Activated T-helper 2 cell treated with anti-CD3 and anti-CD28 coated beads, Interferon-gamma antibody, Interleukin-2, Interleukin-4, amounts not matched to agents 10 μg/mL and 5 μg/mL and 100 μg/mL, durations not matched to agents 14 hours and 24 hours and 36 hours (primary cell): ENCODE measurements around the gene SETD6. TPM values are rescaled to one million over a fixed set of nuclear protein-coding genes. Genes with fewer than 3 reads are reported as not detected.
A peak's percentile ranks its signal among the peaks of the same experiment; 100 is the strongest.

Source experiments
- DNase-seq: peaks from one replicate; pipeline ENCODE4 v3.0.0; 2021; ENCODE audit warnings: low spot score
- H3K27ac Mint-ChIP-seq: one replicate; pipeline ENCODE4 v1.8.0; 2021; ENCODE audit warnings: mixed read lengths
- H3K27me3 Mint-ChIP-seq: one replicate; pipeline ENCODE4 v1.8.0; 2021; ENCODE audit warnings: low read depth, mixed read lengths
- H3K36me3 Mint-ChIP-seq: one replicate; pipeline ENCODE4 v1.8.0; 2021; ENCODE audit warnings: low read depth, mixed read lengths
- H3K4me1 Mint-ChIP-seq: one replicate; pipeline ENCODE4 v1.8.0; 2021; ENCODE audit warnings: low read depth, mixed read lengths
- H3K4me3 Mint-ChIP-seq: one replicate; pipeline ENCODE4 v1.8.0; 2021; ENCODE audit warnings: low read depth, mild to moderate bottlenecking, moderate library complexity, mixed read lengths
- H3K9me3 Mint-ChIP-seq: one replicate; pipeline ENCODE4 v1.8.0; 2021; ENCODE audit warnings: mixed read lengths
- intact Hi-C: fragments of 100-400 bp; cut with micrococcal nuclease; formaldehyde crosslinking; loops from one replicate; pipeline ENCODE4 v1.15.1; 2023
- total RNA-seq: library from RNA; stranded (reverse); gene quantifications from 2 replicates; pipeline ENCODE4 v1.2.3, GENCODE V29; 2022

SETD6 gene
- total RNA-seq, 1 donor from 2014 or later, result 24.4 TPM

DNA sequence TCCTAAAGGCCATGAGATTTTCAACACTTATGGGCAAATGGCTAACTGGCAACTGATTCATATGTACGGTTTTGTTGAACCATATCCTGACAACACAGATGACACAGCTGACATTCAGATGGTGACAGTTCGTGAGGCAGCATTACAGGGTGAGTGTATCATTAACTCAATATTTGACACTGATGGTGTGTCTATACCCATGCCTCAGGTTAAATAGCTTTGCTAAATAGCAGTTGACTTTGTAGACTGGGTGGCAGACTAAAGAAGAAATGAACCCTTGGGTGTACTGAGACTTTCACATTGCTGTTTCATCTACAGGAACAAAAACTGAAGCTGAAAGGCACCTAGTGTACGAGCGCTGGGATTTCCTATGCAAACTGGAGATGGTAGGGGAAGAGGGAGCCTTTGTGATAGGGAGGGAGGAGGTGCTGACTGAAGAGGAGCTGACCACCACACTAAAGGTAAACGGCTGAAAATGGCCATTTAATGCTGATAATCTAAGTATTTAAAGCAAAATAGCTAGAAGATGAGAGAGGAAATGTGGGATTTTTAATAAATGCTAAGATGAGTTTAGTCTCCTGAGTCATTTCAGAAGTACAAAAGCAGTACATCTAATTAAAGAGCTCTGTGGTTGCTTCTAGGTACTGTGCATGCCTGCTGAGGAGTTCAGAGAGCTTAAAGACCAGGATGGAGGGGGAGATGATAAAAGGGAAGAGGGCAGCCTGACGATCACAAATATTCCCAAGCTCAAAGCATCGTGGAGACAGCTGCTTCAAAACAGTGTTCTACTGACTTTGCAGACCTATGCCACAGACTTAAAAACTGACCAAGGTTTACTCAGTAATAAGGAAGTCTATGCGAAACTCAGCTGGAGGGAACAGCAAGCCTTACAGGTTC, 3.0 kb downstream of the SETD6 start:
- no peak for DNase-seq
- intact Hi-C loops, result loop anchor here (5.0 kb wide), 1 partner anchor 214 kb away; the partner anchor contains the start of gene GOT2
- Mint-ChIP-seq H3K4me1 (peaks cover 31% of the 10 kb centered on the region), H3K27ac (no peak overlapping the region), H3K27me3 (no peaks in the 10 kb centered on the region), H3K36me3 (peaks cover 53% of the 10 kb centered on the region), H3K9me3 (no peaks in the 10 kb centered on the region), H3K4me3 (no peak overlapping the region)

DNA sequence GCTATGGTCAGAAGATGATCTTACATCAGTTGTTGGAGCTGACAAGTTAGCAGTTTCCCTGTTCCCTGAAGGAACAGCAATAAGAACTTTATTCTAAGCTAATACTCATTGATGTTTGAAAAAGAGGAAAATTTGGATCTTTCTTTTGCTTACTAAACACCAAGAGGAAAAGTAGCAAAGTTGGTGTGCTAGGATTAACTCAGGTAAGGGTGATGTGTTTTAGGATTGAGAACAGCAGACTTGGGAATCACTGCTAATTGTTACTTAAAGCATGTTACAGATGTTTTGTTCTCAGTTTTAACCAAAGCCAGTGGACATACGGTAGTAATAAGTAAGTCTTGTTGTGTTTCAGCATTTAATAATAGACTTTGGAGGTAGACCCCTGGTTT, 3.7 kb downstream of the SETD6 start:
- Mint-ChIP-seq H3K4me3 (no peak overlapping the region), H3K27me3 (no peaks in the 10 kb centered on the region), H3K9me3 (no peaks in the 10 kb centered on the region), H3K36me3 (peaks cover 54% of the 10 kb centered on the region), H3K27ac (no peak overlapping the region), H3K4me1 (peaks cover 31% of the 10 kb centered on the region)
- intact Hi-C loops, result loop anchor here (5.0 kb wide), 1 partner anchor 213 kb away; the partner anchor contains the start of gene GOT2
- no peak for DNase-seq

DNA sequence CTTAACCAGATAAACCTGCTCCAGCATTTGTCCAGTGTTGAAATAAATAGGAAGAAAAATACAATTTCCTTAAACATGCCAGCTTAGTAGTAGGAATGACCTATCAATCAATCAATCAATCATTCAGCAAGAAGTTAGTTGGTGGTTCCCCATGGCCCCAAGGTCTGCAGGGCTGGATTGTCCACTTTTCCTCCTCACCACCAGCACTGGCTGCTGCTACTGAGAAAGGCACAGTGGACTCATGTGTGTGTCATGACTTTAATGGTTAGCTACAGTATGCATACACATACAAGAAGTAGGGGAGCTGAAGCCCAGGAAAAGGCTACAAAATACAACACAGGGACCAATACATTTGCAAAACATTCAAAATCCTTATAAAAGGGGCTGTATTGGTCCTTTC, 4.4 kb downstream of the SETD6 start:
- Mint-ChIP-seq H3K9me3 (no peaks in the 10 kb centered on the region), H3K27ac (peak overlapping the region; percentile 12), H3K4me1 (peaks cover 30% of the 10 kb centered on the region), H3K36me3 (peaks cover 61% of the 10 kb centered on the region), H3K27me3 (no peaks in the 10 kb centered on the region), H3K4me3 (no peak overlapping the region)
- intact Hi-C loops, result loop anchor here (5.0 kb wide), 2 partner anchors 38 to 213 kb away; partner anchors contain the start of gene GOT2
- no peak for DNase-seq

- Mint-ChIP-seq H3K27ac (no peak overlapping the region), H3K4me3 (no peak overlapping the region), H3K27me3 (no peaks in the 10 kb centered on the region), H3K36me3 (peaks cover 82% of the 10 kb centered on the region), H3K4me1 (peaks cover 2% of the 10 kb centered on the region), H3K9me3 (no peaks in the 10 kb centered on the region)
- intact Hi-C loops, result no loop called here
- DNase-seq, result no peak
Measured at GRCh38 chr16:58530179-58530578, 14.9 kb downstream of the SETD6 start.

DNA sequence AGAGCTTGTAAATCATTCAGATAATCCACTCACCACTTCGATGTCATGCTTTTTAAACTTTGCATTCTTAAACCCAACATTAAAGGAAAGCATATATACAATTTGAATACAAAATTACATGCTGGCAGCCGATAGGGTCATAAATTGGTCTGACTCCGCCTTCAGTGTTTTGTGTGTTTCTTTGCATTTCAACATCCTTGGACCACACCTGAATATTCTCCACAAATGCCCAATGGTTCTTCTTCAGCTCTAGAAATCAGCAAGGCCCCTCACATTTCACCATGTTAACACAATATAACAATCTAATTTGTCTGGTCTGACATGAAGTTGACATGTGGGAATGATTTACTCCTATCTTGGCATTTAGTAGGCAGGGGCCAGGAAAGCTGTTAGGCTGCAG, 17.1 kb downstream of the SETD6 start:
- Mint-ChIP-seq H3K27me3 (no peaks in the 10 kb centered on the region), H3K4me3 (no peak overlapping the region), H3K9me3 (no peaks in the 10 kb centered on the region), H3K4me1 (peaks cover 2% of the 10 kb centered on the region), H3K27ac (no peak overlapping the region), H3K36me3 (peaks cover 81% of the 10 kb centered on the region)
- intact Hi-C loops, result no loop called here
- DNase-seq, result no peak

DNA sequence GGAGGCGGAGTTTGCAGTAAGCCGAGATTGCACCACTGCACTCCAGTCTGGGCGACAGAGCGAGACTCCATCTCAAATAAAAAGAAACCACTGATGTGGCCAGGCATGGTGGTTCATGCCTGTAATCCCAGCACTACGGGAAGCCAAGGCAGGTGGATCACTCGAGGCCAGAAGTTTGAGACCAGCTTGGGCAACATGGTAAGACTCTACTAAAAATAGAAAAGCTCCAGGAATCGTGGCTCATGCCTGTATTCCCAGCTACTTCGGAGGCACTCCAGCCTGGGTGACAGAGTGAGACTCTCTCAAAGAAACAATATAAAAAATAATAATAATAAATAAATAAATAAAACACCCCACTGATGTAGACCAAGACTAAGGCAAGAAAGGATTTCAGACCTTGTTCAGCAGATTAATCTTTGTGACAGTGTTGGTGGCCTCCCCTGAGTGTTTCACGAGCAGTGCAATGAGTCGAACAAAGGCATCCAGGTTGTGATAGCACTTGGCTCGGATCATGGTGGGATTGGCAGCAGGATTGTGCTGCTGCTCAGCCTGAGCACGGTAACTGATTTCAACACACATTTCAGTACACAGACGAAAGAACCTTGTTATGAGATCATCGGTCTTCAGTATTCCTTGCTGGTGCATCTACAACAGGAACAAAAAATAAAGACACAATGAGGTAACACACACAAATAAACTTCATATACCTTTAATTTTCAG, 18.6 kb downstream of the SETD6 start:
- no peak for DNase-seq
- Mint-ChIP-seq H3K27ac (no peak overlapping the region), H3K9me3 (no peaks in the 10 kb centered on the region), H3K4me3 (no peak overlapping the region), H3K36me3 (peaks cover 83% of the 10 kb centered on the region), H3K27me3 (no peaks in the 10 kb centered on the region), H3K4me1 (peaks cover 2% of the 10 kb centered on the region)
- intact Hi-C loops, result no loop called here

DNA sequence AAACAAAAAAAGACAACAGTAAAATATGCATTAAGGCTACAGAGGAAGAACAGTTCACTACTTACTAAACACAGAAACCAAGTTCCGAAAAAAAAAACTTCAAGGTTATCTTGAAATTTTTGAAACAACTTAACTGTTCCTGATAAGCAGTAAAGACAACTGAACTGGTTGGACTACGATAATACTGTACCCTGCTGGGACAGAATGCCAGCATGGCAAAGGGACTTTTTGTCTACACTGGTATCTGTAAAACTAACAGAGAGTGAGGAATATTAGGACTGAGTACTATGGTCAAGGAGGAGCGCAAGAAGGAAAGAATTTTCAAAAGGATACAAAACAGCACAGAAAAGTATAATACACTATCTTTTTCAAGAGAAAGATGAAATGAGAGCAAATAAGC, 19.8 kb downstream of the SETD6 start:
- intact Hi-C loops, result no loop called here
- H3K27ac Mint-ChIP-seq, result no peak overlapping the region
- DNase-seq, result no peak
- no peaks in the 10 kb centered on the region for H3K27me3 Mint-ChIP-seq
- no peaks in the 10 kb centered on the region for H3K9me3 Mint-ChIP-seq
- peaks cover 86% of the 10 kb centered on the region for H3K36me3 Mint-ChIP-seq
- H3K4me3 Mint-ChIP-seq, result no peak overlapping the region
- H3K4me1 Mint-ChIP-seq, result peaks cover 2% of the 10 kb centered on the region

DNA sequence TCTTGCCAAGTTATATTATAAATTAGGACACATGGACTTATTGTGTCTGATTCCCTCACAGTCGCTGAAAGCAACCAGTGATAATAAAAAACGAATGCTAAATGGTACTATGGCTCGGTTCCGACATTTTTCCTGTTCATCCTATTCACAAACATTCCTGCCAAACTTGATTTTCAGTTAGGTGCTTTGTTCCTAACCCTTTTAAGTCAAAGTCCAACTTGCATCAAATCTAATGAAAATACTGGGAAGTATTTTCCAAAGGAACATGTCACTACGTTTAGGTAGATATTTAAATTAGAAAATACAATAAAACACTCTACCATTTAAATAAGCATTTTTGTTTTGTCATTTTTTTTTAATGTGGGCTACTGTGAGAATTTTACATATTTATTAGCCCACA, 21.0 kb downstream of the SETD6 start:
- intact Hi-C loops, result no loop called here
- H3K4me3 Mint-ChIP-seq, result no peak overlapping the region
- no peak overlapping the region for H3K27ac Mint-ChIP-seq
- no peaks in the 10 kb centered on the region for H3K27me3 Mint-ChIP-seq
- H3K36me3 Mint-ChIP-seq, result peaks cover 82% of the 10 kb centered on the region
- H3K4me1 Mint-ChIP-seq, result peaks cover 2% of the 10 kb centered on the region
- H3K9me3 Mint-ChIP-seq, result no peaks in the 10 kb centered on the region
- no peak for DNase-seq

DNA sequence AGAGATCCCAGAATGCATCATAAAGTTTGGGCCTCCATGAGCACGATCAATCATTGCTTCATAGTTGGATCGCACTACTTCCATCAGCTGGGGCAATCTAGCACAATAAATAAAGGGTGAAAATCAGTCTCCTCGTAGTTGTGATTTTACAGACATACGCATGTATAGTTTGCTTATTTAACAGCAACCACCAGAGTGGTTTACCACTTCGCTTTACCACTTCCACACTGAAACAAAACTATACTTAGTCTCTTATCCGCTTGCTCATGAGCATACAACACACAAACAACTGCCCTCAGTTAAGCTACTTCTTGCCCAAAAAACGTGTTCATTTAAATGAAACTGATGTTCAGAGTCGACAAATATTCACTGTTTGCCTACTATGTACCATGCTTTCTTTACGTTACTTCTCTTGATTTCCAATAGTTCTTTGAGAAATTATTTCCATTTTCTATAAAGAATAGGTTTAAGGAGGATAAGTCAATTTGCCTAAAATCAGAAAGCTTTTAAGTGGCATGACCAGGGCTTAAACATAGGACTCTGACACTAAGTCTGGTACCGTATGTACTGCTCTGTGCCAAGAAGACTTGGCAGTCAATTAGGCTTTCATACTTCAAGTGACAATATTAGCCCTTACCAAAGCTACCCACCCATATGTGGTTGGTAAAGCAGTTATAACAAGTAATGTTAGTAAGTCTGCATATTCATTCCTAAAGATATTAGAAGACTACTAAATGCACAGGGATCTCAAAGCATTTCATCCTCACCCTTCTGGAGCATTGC, 22.0 kb downstream of the SETD6 start:
- no peak overlapping the region for H3K27ac Mint-ChIP-seq
- peaks cover 2% of the 10 kb centered on the region for H3K4me1 Mint-ChIP-seq
- H3K4me3 Mint-ChIP-seq, result no peak overlapping the region
- no peaks in the 10 kb centered on the region for H3K27me3 Mint-ChIP-seq
- DNase-seq, result no peak
- H3K36me3 Mint-ChIP-seq, result peaks cover 81% of the 10 kb centered on the region
- no peaks in the 10 kb centered on the region for H3K9me3 Mint-ChIP-seq
- intact Hi-C loops, result no loop called here

DNA sequence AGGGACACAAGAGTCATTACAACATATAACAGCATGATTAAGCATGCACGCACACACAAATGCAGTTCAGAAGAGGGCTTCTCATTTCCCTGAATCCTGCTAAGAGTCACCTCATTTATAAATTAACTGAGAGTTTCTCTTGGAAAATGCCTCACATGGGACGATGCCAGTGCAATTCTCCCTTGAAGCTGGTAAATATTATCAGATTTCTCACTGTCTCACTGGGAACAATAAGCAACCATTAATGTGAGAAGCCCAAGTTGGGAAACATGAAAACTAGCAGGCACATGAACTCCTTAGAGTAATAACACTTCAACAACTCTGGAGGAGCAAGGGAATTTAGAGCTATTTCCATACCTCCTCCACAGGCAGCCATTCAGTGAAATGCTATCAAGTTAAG, 26.4 kb downstream of the SETD6 start:
- no peaks in the 10 kb centered on the region for H3K4me1 Mint-ChIP-seq
- intact Hi-C loops, result no loop called here
- peaks cover 90% of the 10 kb centered on the region for H3K36me3 Mint-ChIP-seq

DNA sequence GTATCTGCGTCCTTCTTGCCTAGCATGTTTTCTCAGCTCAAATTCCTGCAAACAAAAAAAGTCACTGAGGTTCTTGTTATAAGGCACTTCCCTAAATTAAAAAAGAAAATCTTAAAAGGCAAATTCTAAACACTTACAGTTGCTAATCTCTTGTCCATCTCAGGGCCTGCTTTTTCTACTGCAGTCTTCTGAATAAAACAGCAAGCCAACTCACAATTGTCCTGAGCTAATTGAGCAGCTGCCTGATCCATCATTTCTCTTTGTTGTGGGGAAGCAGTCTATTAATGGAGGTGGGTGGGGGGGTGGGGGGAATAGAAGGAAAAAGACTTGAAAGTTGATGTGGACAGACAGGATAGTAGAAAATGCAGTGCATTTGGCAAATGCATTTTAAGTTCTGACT, 27.0 kb downstream of the SETD6 start:
- Mint-ChIP-seq H3K36me3 (peaks cover 90% of the 10 kb centered on the region), H3K27me3 (no peaks in the 10 kb centered on the region), H3K27ac (no peak overlapping the region), H3K4me1 (no peaks in the 10 kb centered on the region), H3K4me3 (no peak overlapping the region), H3K9me3 (no peaks in the 10 kb centered on the region)
- no peak for DNase-seq
- intact Hi-C loops, result no loop called here

More for the DNA sequence above, 26.4 kb downstream of the SETD6 start:
- Mint-ChIP-seq H3K27me3 (no peaks in the 10 kb centered on the region), H3K4me3 (no peak overlapping the region), H3K9me3 (no peaks in the 10 kb centered on the region), H3K27ac (no peak overlapping the region)
- DNase-seq, result no peak

DNA sequence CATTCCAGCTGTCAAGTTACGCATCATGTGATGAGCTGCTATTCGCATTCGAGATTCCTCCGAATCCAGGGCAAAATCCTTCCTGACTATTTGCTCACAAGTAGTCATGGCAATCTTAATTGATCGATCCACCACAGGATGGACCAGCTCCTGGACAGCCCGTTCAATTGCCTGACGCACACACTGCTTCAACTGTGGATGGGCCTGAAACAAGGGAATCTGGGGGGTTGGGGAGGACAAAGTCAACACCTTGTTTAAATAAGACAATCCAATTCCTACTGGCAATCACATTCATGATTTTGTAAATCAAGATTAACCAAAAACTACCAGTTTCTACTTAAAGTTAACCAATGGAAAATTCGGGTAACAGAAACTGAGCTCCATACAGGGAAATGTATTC, 28.4 kb downstream of the SETD6 start:
- no peak overlapping the region for H3K4me3 Mint-ChIP-seq
- peaks cover 87% of the 10 kb centered on the region for H3K36me3 Mint-ChIP-seq
- intact Hi-C loops, result no loop called here
- DNase-seq, result no peak
- no peak overlapping the region for H3K27ac Mint-ChIP-seq
- H3K4me1 Mint-ChIP-seq, result no peaks in the 10 kb centered on the region
- H3K27me3 Mint-ChIP-seq, result no peaks in the 10 kb centered on the region
- no peaks in the 10 kb centered on the region for H3K9me3 Mint-ChIP-seq
